ENCODE data around the gene PPP1R13B. TPM values are rescaled to one million over a fixed set of nuclear protein-coding genes. Genes with fewer than 3 reads are reported as not detected.
"Not testable (repeated sequence)": the region's sequence is repeated elsewhere in the genome, so short reads cannot be mapped to it uniquely, and the experiment has no call there.

The PPP1R13B gene
- total RNA-seq, 1 donor from 2014 or later = 54.0 TPM

GRCh38 chr14:103700753-103701490 is 146.5 kb downstream of the PPP1R13B start:
- DNase-seq (ENCODE audit: low spot score) = no peak

DNA sequence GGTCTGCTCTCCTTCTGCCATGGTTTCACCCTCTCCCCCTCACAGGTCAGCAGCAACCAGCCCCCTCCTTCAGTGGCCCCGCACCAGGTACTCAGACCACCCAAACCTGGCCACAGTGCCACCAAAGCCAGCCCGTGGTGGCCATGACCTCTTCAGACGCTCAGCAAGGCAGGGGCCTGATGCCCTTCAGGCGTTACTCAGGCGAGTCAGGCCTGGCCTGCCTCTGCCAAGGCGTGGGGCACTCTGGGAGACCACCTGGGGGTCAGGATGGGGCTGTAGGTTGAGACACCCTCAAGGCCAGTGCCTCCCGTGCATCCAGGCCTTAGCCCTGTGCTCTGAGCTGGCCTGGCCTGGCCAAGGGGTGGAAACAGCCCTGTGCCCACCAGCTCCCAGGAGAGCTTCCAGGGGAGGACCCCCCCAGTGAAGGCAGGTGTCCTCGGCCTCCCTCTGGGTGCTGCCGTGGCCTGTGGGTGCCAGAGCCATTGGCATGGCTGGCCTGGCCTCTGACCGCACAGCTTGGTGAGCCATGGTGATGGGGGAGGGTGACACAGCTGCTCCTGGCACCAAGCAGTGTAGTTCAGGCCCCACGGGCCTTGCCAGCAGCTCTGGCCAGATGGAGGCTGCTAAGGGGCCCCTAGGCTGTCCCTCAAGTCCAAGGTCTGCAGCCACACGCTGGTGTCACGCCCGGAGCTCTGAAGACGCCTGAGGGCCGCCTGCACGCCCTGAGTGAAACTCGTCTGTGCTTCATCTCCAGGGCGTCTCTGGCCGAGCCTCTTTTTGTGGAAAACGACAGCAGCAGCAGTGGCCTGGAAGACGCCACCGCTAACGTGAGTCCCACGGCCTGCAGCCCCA is 147.2 kb downstream of the PPP1R13B start:
- no peak for DNase-seq (ENCODE audit: low spot score)

DNA sequence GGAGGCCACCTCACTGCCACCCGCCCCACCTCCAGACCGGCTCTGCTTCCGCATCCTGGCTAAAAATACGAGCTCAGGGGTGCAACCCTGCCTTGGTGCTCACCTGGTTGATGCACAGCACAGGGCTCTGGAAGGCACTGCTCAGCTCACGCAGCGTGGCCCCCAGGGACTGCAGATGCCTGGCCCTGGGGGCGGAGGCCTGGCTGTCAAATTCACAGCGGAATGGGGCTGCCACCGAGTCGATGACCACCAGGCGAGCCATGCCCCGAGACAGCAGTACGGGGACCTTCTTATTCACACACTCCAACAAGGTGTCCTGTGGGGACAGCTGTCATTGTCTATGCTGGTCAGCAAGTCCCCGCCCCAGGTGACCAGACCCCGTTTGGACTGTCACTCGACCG is 148.1 kb downstream of the PPP1R13B start:
- no peak for DNase-seq (ENCODE audit: low spot score)

DNA sequence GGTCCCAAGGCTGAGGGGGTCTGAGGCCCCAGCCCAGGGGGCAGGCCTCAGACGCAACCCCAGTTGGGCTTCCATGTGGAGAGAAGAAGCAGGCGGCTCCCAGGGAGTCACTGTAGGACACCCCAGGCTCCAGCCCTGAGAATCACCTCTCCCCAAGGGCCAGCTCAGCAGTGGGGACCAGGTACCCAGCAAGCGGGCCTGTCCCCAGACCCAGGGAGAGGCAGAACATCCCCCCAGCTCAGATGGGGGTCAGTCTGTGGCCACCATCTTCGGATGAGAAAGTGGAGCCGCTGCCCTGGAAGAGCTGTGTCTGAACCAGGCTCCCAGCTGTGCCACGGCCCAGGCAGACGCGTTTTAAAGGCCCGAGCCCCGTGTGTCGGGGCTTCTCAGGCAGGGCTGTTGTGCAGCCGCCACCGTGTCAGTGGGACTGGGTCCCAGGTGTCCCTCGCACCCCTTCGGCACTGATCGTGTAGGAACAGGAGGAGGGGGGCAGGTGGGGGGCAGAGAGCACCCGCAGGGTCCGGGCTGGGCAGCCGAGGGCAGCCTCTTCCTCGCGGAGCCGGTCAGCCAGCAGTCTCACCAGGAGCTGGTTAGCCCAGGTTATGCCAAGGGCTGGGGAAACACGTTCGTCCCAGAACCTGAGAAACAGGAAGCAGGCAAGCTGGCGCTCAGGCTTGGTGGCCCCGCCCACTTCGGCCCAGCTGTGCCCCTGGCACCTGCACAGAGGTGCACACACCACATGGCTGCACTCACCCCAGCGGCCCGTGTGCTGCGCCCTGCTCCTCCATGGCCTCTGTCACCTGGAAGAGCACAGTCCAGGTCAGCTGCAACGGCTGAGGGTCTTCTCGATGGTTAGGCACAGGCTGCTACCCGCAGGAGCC is 148.8 kb downstream of the PPP1R13B start:
- no peak for DNase-seq (ENCODE audit: low spot score)

DNA sequence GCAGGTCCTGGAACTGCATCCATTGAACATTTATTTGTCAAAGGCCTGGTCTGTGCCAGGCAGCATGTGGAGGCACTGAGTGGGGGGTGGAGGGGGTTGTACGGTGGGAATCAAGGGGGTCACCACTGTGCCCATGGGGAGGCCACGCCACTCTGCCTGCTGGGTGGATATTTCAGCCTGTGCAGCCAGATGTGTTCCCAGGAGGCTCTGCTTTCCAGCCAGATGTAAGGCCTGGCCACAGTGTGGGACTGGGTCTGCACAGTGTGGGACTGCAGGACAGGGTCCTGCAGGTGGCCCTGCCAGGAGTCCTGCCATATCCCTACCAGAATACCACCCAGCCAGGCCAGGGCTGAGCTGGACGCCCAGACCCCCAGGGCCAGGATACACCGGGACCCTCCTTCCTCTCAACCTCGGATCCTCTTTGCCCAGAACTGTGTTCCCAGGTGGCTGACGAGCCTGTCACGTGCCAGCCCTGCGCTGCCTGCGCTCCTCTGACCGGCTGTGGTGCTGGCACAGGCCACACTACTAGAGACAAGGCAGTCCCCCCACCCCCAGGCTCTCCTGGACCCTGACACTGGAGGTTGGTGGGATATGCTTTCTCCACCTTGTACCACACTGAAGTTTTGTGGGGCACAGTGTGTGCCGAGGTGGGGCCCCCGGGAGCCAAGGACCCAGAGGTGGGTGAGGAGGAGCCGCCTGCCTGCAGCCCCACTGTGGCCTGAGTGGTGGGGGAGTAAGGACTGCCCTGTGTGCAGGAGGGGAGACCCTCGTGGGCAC is 149.6 kb downstream of the PPP1R13B start:
- no peak for DNase-seq (ENCODE audit: low spot score)

DNA sequence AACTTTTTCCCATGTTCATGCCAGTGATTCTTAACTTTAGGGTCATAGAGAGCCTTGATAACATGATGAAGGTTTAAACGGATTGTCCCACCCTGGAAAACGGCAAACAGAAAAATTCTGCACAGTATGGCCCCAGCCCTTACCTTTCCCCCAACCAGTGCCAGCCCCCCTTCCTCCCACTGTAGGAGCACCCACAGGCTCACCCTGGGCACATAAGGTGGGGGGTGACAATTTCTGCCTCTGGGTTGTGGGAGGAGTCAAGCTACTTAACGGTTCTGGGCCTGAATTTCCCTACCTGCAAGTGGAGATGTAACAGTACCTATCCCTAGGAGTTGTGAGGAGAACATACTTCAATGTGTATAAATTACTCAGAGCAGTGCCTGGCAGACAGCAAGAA is 150.2 kb downstream of the PPP1R13B start:
- DNase-seq (ENCODE audit: low spot score) = no peak

- DNase-seq (ENCODE audit: low spot score) = no peak
Measured at GRCh38 chr14:103696466-103697071, 150.8 kb downstream of the PPP1R13B start.

DNA sequence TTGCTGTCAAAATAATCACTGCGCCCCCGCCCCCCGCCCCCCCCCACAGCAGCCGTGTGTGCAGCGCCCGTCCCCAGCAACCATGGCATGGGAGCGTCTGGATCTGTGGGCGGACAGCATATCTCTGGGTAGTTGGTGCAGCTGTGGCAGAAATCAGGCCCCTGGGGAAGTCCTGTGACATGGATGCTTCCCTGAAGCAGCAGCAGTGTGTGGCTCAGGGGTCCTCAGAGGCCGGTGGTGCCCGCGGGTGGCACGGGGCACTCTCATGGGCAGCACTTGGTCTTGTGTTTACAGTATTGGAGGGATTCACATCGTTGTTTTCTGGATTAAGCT is 151.3 kb downstream of the PPP1R13B start:
- DNase-seq (ENCODE audit: low spot score) = no peak

DNA sequence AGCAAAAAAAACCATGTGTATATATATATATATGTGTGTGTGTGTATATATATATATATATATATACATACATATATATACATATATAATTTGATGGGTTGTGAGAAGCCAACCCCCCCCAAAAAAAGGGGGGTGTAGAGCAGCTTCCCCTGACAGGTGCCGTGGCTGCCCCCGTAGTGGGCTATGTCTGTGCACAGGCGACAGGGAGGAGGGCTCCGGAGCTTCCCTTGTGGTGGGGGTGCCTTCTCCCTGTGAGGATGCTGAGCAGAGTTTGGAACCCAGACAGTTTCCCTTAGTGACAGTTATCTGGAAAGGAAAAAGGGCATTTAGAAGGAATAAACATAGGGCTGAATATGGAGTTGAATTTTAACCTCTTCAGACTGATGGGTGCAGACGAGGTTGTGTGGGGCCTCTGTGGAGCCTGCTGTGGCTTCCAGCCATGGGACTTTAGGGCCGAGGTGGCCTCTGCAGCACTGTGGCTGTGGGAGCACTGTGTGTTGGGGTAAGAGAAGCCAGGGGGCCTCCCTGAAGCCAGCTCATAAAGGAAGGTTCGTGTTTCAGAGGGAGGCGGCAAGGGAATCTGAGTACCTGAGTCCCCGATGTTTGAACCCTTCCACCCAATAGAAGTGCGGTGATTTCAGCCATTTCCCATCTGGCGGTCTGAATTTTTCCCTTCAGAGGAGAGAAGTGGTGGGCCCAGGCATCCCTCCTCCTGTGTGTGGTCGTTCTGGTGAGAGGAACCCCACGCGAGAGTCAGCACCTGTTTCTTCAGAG is 151.9 kb downstream of the PPP1R13B start:
- no peak for DNase-seq (ENCODE audit: low spot score)

- DNase-seq (ENCODE audit: low spot score) = no peak
Measured at GRCh38 chr14:103694572-103695026, 152.8 kb downstream of the PPP1R13B start.

GRCh38 chr14:103693515-103693914 is 153.9 kb downstream of the PPP1R13B start:
- peak; percentile 40 for DNase-seq (ENCODE audit: low spot score)

GRCh38 chr14:103692871-103693270 is 154.5 kb downstream of the PPP1R13B start:
- no peak for DNase-seq (ENCODE audit: low spot score)

DNA sequence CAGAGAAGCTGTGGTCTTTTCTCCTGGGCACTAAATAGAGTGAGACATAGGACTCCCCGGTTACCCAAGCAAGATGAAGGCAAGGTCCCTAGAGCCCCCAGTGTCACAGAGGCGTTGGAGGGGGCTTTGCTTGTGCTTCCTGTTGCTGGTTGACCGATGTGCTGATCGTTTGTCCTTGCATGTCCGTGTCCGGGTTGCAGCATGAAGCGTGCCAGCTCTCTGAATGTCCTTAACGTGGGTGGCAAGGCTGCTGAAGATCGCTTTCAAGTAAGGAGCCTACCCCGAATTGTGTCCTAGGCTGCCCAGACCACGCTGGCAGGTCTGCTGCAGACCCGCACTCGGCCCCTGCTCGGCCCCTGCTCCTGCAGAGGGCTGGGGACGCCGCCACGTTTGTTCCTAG is 155.2 kb downstream of the PPP1R13B start:
- DNase-seq (ENCODE audit: low spot score) = no peak

DNA sequence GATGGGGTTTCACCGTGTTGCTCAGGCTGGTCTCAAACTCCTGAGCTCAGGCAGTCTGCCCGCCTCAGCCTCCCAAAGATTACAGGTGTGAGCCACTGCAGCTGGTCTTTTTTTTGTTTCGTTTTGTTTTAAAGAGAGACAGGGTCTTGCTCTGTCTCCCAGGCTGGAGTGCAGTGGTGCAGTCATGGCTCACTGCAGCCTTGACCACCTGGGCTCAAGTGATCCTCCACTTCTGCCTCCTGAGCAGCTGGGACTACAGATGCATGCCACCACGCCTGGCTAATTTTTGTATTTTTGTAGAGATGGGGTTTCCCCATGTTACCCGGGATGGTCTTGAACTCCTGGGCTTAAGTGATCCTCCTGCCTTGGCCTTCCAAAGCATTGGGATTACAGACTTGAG is 155.7 kb downstream of the PPP1R13B start:
- not testable (repeated sequence) for DNase-seq (ENCODE audit: low spot score)

DNA sequence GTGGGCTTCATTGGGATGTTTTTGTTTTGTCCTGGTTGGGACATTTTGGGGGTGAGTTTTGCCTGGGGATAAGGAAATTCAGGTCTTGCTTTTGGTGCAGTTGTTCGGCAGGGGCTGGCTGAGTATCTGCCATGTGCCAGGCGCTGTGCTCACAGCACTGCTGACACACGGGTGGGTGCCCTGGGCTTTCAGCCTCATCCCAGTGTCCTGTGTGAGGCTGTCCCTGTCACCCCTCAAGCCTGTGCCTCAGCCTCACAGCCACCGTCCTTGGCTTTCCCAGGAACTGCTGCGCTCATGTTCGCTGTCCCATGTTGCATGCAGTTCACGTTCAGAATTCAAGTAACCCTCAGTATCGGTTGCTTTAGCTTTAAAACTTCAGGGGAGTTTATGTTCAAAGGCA is 157.0 kb downstream of the PPP1R13B start:
- no peak for DNase-seq (ENCODE audit: low spot score)

GRCh38 chr14:103688906-103689902 is 158.2 kb downstream of the PPP1R13B start:
- no peak for DNase-seq (ENCODE audit: low spot score)

GRCh38 chr14:103688441-103688840 is 158.9 kb downstream of the PPP1R13B start:
- no peak for DNase-seq (ENCODE audit: low spot score)

GRCh38 chr14:103687712-103688111 is 159.7 kb downstream of the PPP1R13B start:
- DNase-seq (ENCODE audit: low spot score) = no peak

All from mucosa of gallbladder (tissue), 1 donor.